ENCODE measurements around the gene EGFR. TPM values are rescaled to one million over a fixed set of nuclear protein-coding genes. Genes with fewer than 3 reads are reported as not detected.

EGFR gene
- total and polyA plus RNA-seq, 9 donors = 13.0 to 54.6 (median 41.7) TPM

- intact Hi-C loops (cut with DNase I) = no loop called here
- no peaks in the 10 kb centered on the region for H3K9me3 ChIP-seq
- whole genome bisulfite sequencing, 3 donors = 75 to 86% (median 83%) methylated on average over 17 of the region's 17 CpGs
- no peaks in the 10 kb centered on the region for H3K27me3 ChIP-seq
- DNase-seq = no peak
- H3K36me3 ChIP-seq = no peaks in the 10 kb centered on the region
- H3K4me1 ChIP-seq (ENCODE audit: insufficient read depth) = peaks cover 24% of the 10 kb centered on the region
- H3K4me3 ChIP-seq = no peak overlapping the region
- TF ChIP-seq POLR2A (IDR thresholded peaks at IDR 0.05) (no peak), CTCF (IDR thresholded peaks at IDR 0.05) (no peak), EP300 (IDR thresholded peaks at IDR 0.05) (no peak)
- no peak overlapping the region for H3K27ac ChIP-seq
These were observed 173.3 kb downstream of the EGFR start for GRCh38 chr7:55191926-55192692.

DNA sequence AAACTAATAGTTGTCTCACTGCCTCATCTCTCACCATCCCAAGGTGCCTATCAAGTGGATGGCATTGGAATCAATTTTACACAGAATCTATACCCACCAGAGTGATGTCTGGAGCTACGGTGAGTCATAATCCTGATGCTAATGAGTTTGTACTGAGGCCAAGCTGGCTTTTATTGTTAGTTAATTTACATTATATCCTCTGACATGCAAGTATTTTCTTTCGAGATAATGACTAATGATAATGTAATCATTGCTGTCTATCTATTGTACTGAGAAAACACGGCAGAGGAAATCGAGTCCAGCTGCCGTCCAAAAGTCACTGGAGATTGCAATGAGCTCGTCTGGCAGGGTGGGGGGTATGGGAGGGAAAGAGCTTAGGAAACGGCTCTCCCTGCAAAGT is 173.9 kb downstream of the EGFR start:
- intact Hi-C loops (cut with DNase I) = no loop called here
- no peak for TF ChIP-seq POLR2A (IDR thresholded peaks at IDR 0.05)
- TF ChIP-seq CTCF (IDR thresholded peaks at IDR 0.05) = no peak
- no peak for TF ChIP-seq EP300 (IDR thresholded peaks at IDR 0.05)
- H3K36me3 ChIP-seq = no peaks in the 10 kb centered on the region
- DNase-seq = no peak
- H3K4me1 ChIP-seq (ENCODE audit: insufficient read depth) = peaks cover 18% of the 10 kb centered on the region
- H3K27ac ChIP-seq = no peak overlapping the region
- H3K27me3 ChIP-seq = no peaks in the 10 kb centered on the region
- H3K4me3 ChIP-seq = no peak overlapping the region
- no peaks in the 10 kb centered on the region for H3K9me3 ChIP-seq
- 34 to 41% (median 39%) methylated on average over 7 of the region's 7 CpGs for WGBS, 3 donors

DNA sequence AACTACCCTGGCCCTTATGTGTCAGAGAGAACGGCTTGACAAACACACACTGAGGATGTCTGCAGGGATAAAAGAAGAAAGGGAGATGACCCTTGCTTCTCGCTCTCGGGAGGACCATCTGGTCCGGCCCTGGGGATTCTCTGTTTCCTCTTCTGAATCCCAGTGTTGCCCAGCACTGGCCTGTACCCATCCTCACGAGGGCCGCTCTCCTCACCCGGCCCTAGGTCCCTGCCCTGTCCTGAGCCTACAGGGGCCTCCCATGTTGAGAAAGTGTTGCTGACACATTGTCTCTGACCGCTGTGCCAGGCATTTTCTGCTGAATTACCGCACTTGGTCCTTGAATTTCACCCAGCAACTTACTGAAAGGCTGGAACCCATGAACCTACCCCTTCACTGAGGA is 174.4 kb downstream of the EGFR start:
- Histone ChIP-seq H3K4me1 (ENCODE audit: insufficient read depth) (peaks cover 12% of the 10 kb centered on the region), H3K27me3 (no peaks in the 10 kb centered on the region), H3K27ac (no peak overlapping the region), H3K36me3 (no peaks in the 10 kb centered on the region), H3K9me3 (no peaks in the 10 kb centered on the region), H3K4me3 (no peak overlapping the region)
- TF ChIP-seq POLR2A (IDR thresholded peaks at IDR 0.05) (no peak), CTCF (IDR thresholded peaks at IDR 0.05) (no peak), EP300 (IDR thresholded peaks at IDR 0.05) (no peak)
- intact Hi-C loops (cut with DNase I) = no loop called here
- DNase-seq = no peak
- WGBS, 3 donors = 89 to 93% (median 92%) methylated on average over 9 of the region's 9 CpGs

DNA sequence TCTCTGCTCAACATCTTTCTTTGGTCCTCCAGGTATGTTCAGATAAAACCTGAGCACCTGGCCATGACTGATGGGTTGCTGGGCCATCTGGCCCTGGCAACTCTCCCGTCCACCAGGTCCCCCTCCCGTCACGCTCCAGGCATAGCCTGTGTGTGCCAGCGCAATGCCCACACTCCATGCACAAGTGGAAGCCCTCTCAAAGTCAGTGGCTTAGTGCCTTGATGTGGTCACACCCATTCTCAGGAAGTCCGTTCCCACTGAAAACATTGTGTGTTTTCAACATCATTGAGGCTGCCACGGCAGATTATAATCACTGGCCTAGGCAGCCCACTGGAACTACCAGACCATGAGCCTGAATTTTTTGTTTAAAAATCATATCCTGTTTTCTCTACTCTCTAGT is 175.7 kb downstream of the EGFR start:
- no peak for TF ChIP-seq POLR2A (IDR thresholded peaks at IDR 0.05)
- TF ChIP-seq CTCF (IDR thresholded peaks at IDR 0.05) = no peak
- no peak for TF ChIP-seq EP300 (IDR thresholded peaks at IDR 0.05)
- no peaks in the 10 kb centered on the region for H3K27me3 ChIP-seq
- H3K9me3 ChIP-seq = no peaks in the 10 kb centered on the region
- H3K27ac ChIP-seq = no peak overlapping the region
- intact Hi-C loops (cut with DNase I) = no loop called here
- 90 to 93% (median 91%) methylated on average over 6 of the region's 6 CpGs for WGBS, 3 donors
- H3K36me3 ChIP-seq = no peaks in the 10 kb centered on the region
- no peak overlapping the region for H3K4me3 ChIP-seq
- DNase-seq = no peak
- H3K4me1 ChIP-seq (ENCODE audit: insufficient read depth) = peaks cover 10% of the 10 kb centered on the region
